Measurements from ENCODE around the gene TCF19. TPM values are rescaled to one million over a fixed set of nuclear protein-coding genes. Genes with fewer than 3 reads are reported as not detected.

Gene TCF19
- total RNA-seq, 2 experiments from 2014 or later = 122 to 125 TPM

GRCh38 chr6:31204751-31205145, 46.4 kb downstream of the TCF19 start:
- Mint-ChIP-seq H3K4me3 (peak overlapping the region; percentile 84), H3K27ac (peak overlapping the region; percentile 93), H3K27me3 (ENCODE audit: low read depth) (no peaks in the 10 kb centered on the region), H3K36me3 (ENCODE audit: low read depth) (peaks cover 30% of the 10 kb centered on the region), H3K9me3 (ENCODE audit: insufficient read depth) (peaks cover 3% of the 10 kb centered on the region), H3K4me1 (ENCODE audit: low read depth) (peaks cover 49% of the 10 kb centered on the region)
- DNase-seq (no peak), ATAC-seq (no peak)
- ChIA-PET CTCF (interaction anchor here (1.4 kb wide), 1 partner anchor 162 kb away, joined by 7 read pairs; no protein-coding TSS in a partner anchor), POLR2A (no interaction called here)

GRCh38 chr6:31205638-31206037, 47.2 kb downstream of the TCF19 start:
- Mint-ChIP-seq H3K4me3 (peak overlapping the region; percentile 4), H3K9me3 (ENCODE audit: insufficient read depth) (peaks cover 3% of the 10 kb centered on the region)

GRCh38 chr6:31208506-31208905, 50.1 kb downstream of the TCF19 start:
- ChIA-PET CTCF (interaction anchor here (1.4 kb wide), 1 partner anchor 158 kb away, joined by 6 read pairs; no protein-coding TSS in a partner anchor), POLR2A (interaction anchor here (1.2 to 1.4 kb wide), 2 partner anchors 11 to 192 kb away, joined by 4 to 6 read pairs; no protein-coding TSS in a partner anchor)
- Mint-ChIP-seq H3K4me3 (no peak overlapping the region), H3K27ac (no peak overlapping the region), H3K4me1 (ENCODE audit: low read depth) (peaks cover 16% of the 10 kb centered on the region), H3K27me3 (ENCODE audit: low read depth) (no peaks in the 10 kb centered on the region), H3K9me3 (ENCODE audit: insufficient read depth) (no peaks in the 10 kb centered on the region), H3K36me3 (ENCODE audit: low read depth) (peaks cover 6% of the 10 kb centered on the region)
- no peak for ATAC-seq
- DNase-seq = no peak

More at GRCh38 chr6:31205638-31206037, 47.2 kb downstream of the TCF19 start:
- DNase-seq = no peak
- POLR2A ChIA-PET = no interaction called here
- Mint-ChIP-seq H3K36me3 (ENCODE audit: low read depth) (peaks cover 21% of the 10 kb centered on the region), H3K27ac (peak overlapping the region; percentile 60), H3K4me1 (ENCODE audit: low read depth) (peaks cover 41% of the 10 kb centered on the region), H3K27me3 (ENCODE audit: low read depth) (no peaks in the 10 kb centered on the region)
- CTCF ChIA-PET = interaction anchor here (1.4 kb wide), 1 partner anchor 161 kb away, joined by 7 read pairs; no protein-coding TSS in a partner anchor
- no peak for ATAC-seq

- DNase-seq (no peak), ATAC-seq (no peak)
- ChIA-PET CTCF (interaction anchor here (0.7 to 1.4 kb wide), 2 partner anchors 17 to 157 kb away, joined by 3 to 6 read pairs; no protein-coding TSS in a partner anchor), POLR2A (interaction anchor here (1.2 to 1.4 kb wide), 2 partner anchors 11 to 192 kb away, joined by 4 to 6 read pairs; no protein-coding TSS in a partner anchor)
- no peak overlapping the region for H3K4me3 Mint-ChIP-seq
- no peaks in the 10 kb centered on the region for H3K27me3 Mint-ChIP-seq (ENCODE audit: low read depth)
- H3K27ac Mint-ChIP-seq = no peak overlapping the region
- peaks cover 6% of the 10 kb centered on the region for H3K36me3 Mint-ChIP-seq (ENCODE audit: low read depth)
- no peaks in the 10 kb centered on the region for H3K9me3 Mint-ChIP-seq (ENCODE audit: insufficient read depth)
- peaks cover 10% of the 10 kb centered on the region for H3K4me1 Mint-ChIP-seq (ENCODE audit: low read depth)
These were observed 50.7 kb downstream of the TCF19 start for GRCh38 chr6:31209137-31209536.

GRCh38 chr6:31210123-31210522, 51.7 kb downstream of the TCF19 start:
- ChIA-PET POLR2A (no interaction called here), CTCF (interaction anchor here (1.3 kb wide), 1 partner anchor 13 kb away, joined by 3 read pairs; no protein-coding TSS in a partner anchor)
- Mint-ChIP-seq H3K36me3 (ENCODE audit: low read depth) (peaks cover 2% of the 10 kb centered on the region), H3K4me3 (no peak overlapping the region), H3K9me3 (ENCODE audit: insufficient read depth) (no peaks in the 10 kb centered on the region), H3K27ac (no peak overlapping the region), H3K27me3 (ENCODE audit: low read depth) (no peaks in the 10 kb centered on the region), H3K4me1 (ENCODE audit: low read depth) (peaks cover 2% of the 10 kb centered on the region)
- ATAC-seq (no peak), DNase-seq (no peak)

GRCh38 chr6:31210741-31211532, 52.5 kb downstream of the TCF19 start:
- ATAC-seq (no peak), DNase-seq (no peak)
- ChIA-PET CTCF (interaction anchor here (0.5 to 2.2 kb wide), 3 partner anchors 14 to 156 kb away, joined by 3 to 8 read pairs (median 3); no protein-coding TSS in a partner anchor), POLR2A (no interaction called here)
- no peaks in the 10 kb centered on the region for H3K27me3 Mint-ChIP-seq (ENCODE audit: low read depth)
- peaks cover under 1% of the 10 kb centered on the region for H3K9me3 Mint-ChIP-seq (ENCODE audit: insufficient read depth)
- peaks cover 1% of the 10 kb centered on the region for H3K4me1 Mint-ChIP-seq (ENCODE audit: low read depth)
- no peak overlapping the region for H3K4me3 Mint-ChIP-seq
- H3K36me3 Mint-ChIP-seq (ENCODE audit: low read depth) = no peaks in the 10 kb centered on the region
- H3K27ac Mint-ChIP-seq = no peak overlapping the region

Other genes starting within 250 kb of the TCF19 start
- gene VARS2, start 244.4 kb upstream of the TCF19 start, total RNA-seq = 10 to 100 TPM; 38.4 to 38.8 TPM
- gene SFTA2, start 226.4 kb upstream of the TCF19 start, total RNA-seq = not detected
- gene MUCL3, start 217.6 kb upstream of the TCF19 start, total RNA-seq = not detected
- gene MUC21, start 174.9 kb upstream of the TCF19 start, total RNA-seq = not detected
- gene MUC22, start 148.1 kb upstream of the TCF19 start, total RNA-seq = not detected
- gene C6orf15, start 46.0 kb upstream of the TCF19 start, total RNA-seq = not detected
- not detected for gene PSORS1C1, start 43.8 kb upstream of the TCF19 start, total RNA-seq
- gene CDSN, start 38.1 kb upstream of the TCF19 start, total RNA-seq = not detected
- not detected for gene PSORS1C2, start 19.5 kb upstream of the TCF19 start, total RNA-seq
- 10 to 100 TPM; 36.5 to 41.9 TPM for gene CCHCR1, start 787 bp upstream of the TCF19 start, total RNA-seq
- not detected for gene POU5F1, start 12.1 kb downstream of the TCF19 start, total RNA-seq
- gene HLA-C, start 113.5 kb downstream of the TCF19 start, total RNA-seq = 1,000 to 10,000 TPM; 1,075 to 1,135 TPM
- gene HLA-B, start 198.6 kb downstream of the TCF19 start, total RNA-seq = 1,000 to 10,000 TPM; 3,406 to 3,473 TPM
- 1 to 10 TPM; 8.7 to 9.0 TPM for gene MICA, start 245.0 kb downstream of the TCF19 start, total RNA-seq

Measured in activated CD8-positive, alpha-beta T cell treated with anti-CD3 and anti-CD28 coated beads, Interleukin-2, amount 10 ng/mL, durations not matched to agents 7 days and 5 days (primary cell).